ENCODE data around the gene STRIP2.
A peak's percentile ranks its signal among the peaks of the same experiment; 100 is the strongest.
"Not testable (repeated sequence)": the region's sequence is repeated elsewhere in the genome, so short reads cannot be mapped to it uniquely, and the experiment has no call there.

The STRIP2 gene

DNA sequence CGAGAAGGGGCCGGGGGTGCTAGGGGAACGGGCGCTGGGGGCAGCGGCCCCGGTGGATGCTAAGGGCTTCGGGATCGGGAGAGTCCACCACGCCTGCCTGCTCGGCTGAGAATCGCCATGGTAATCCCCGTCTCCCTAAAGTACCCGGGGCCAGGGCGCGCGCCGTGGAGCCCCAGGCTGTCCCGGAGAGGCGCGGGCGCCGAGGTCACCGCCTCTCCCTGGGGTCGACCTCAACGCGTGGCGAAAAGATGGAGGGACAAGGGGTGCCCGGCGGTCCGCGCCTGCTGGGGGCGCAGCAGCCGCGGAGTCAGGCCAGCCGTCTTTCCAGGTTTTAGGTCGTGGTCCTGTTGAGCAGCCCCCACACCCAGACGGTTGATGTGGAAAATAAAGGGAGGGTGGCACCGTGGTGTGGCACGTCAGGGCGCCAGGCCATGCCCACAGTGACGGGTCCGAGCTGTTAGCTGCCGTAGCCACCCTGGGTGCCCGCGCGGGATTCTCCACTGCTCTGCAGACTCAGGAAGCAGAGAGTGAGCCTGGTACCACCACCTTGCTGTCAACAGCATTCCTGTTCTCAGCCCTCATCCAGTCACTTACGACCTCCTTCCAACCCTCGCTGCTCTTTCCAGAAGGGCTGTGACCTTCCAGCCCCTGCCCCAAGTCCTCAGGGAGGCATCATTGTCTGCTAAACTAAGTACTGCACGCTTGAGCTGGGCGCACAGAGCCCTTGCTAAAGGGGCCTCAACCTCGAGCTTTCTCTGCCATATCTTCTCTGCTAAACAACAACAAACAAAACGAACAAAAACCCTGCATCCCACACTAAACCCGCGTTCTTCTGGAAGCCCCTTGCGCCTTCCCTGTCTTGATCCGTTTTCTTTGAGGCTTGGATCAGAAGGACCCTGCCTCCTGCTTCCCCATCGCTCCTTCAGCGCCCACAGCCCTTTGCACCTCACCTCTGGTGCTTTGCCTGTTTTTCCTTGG, 68.8 kb downstream of the STRIP2 start:
- Mint-ChIP-seq H3K4me1 (peaks cover 22% of the 10 kb centered on the region), H3K27me3 (no peaks in the 10 kb centered on the region), H3K4me3 (peak overlapping the region; percentile 87), H3K27ac (peak overlapping the region; percentile 89), H3K9me3 (no peaks in the 10 kb centered on the region), H3K36me3 (no peaks in the 10 kb centered on the region)
- DNase-seq (ENCODE audit: low spot score in 2 of 2), result peak; percentile 29 to 39
- ATAC-seq (ENCODE audit: low read depth), result peak; percentile 4

DNA sequence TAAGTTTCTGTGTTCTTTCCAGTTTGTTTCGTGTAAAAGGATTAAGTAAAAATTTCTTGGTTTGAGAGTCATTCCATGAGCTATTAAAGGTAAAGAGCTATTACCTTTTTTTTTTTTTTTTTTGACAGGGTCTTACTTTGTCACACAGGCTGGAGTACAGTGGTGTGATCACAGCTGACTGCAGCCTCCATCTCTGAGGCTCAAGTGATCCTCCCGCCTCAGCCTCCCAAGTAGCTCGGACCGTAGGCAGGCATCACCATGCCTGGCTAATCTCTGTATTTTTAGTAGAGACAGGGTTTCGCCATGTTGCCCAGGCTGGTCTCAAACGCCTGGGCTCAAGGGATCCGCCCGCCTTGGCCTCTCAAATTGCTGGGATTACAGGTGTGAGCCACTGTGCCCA, 69.5 kb downstream of the STRIP2 start:
- ATAC-seq (ENCODE audit: low read depth) (no peak), DNase-seq (ENCODE audit: low spot score in 2 of 2) (no peak)
- Mint-ChIP-seq H3K4me1 (peaks cover 20% of the 10 kb centered on the region), H3K27me3 (no peaks in the 10 kb centered on the region), H3K9me3 (no peaks in the 10 kb centered on the region), H3K4me3 (peak overlapping the region; percentile 87), H3K27ac (peak overlapping the region; percentile 89), H3K36me3 (no peaks in the 10 kb centered on the region)

DNA sequence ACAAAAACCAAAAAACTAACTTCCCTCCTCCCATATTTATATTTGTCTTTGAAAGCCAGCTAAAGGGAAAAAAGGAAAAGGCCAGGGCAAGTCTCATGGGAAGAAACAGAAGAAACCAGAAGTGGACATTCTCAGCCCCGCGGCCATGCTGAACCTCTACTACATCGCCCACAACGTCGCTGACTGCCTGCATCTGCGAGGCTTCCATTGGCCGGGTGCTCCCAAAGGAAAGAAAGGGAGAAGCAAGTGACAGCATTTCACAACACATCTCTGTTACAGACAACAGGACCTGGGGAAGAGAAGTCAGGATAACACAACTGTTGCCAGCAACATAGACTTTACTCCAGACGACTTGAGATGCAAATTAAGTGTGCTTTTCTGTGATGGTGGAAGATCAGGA, 78.0 kb downstream of the STRIP2 start:
- H3K4me1 Mint-ChIP-seq, result peaks cover 3% of the 10 kb centered on the region
- no peak for ATAC-seq (ENCODE audit: low read depth)
- no peak overlapping the region for H3K4me3 Mint-ChIP-seq
- no peaks in the 10 kb centered on the region for H3K9me3 Mint-ChIP-seq
- DNase-seq (ENCODE audit: low spot score in 2 of 2), result no peak
- peaks cover 2% of the 10 kb centered on the region for H3K36me3 Mint-ChIP-seq
- H3K27me3 Mint-ChIP-seq, result peaks cover 2% of the 10 kb centered on the region
- no peak overlapping the region for H3K27ac Mint-ChIP-seq

DNA sequence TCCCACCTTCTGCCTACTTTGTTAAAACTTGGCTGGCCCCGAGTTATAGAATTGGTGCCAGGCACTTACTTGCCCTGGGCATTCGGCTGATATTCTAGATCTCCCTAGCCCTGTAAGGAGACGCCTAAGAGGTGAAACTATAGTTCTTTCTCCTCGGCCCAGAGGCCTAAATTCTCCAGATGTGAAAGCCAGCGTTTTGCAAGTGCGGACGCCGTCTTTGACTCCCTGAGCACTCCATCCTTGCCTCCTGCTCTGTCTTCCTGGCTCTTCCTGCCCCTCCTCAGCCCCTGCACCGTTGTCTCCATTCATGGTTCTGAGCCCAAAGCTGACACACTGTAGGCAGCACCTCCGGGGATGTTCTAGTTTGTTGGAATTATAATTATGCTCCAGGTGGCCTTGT, 79.3 kb downstream of the STRIP2 start:
- DNase-seq (ENCODE audit: low spot score in 2 of 2) (no peak), ATAC-seq (ENCODE audit: low read depth) (no peak)
- Mint-ChIP-seq H3K4me1 (peaks cover 3% of the 10 kb centered on the region), H3K27ac (no peak overlapping the region), H3K27me3 (peaks cover 5% of the 10 kb centered on the region), H3K4me3 (no peak overlapping the region), H3K36me3 (peaks cover 2% of the 10 kb centered on the region), H3K9me3 (no peaks in the 10 kb centered on the region)

DNA sequence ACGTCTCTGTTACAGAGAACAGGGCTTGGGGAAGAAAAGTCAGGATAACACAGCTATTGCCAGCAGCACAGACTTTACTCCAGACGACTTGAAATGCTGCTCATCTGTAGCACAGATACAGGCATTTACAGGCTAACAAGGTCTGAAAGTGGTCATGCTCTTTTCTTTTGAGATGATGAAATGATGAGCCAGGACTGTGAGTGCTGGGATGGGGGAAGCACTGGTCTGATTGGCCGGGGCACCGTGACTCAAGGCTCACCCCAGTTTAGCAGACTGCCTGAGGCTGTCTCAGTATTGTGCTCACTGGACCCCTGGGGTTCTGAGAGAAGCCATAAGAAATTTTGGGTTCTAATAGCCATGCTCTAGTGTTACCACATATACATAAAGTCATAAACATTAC, 80.5 kb downstream of the STRIP2 start:
- H3K4me3 Mint-ChIP-seq, result no peak overlapping the region
- H3K36me3 Mint-ChIP-seq, result peaks cover 2% of the 10 kb centered on the region
- H3K27ac Mint-ChIP-seq, result no peak overlapping the region
- H3K27me3 Mint-ChIP-seq, result peaks cover 7% of the 10 kb centered on the region
- DNase-seq (ENCODE audit: low spot score in 2 of 2) (no peak), ATAC-seq (ENCODE audit: low read depth) (no peak)
- H3K4me1 Mint-ChIP-seq, result peaks cover 3% of the 10 kb centered on the region
- no peaks in the 10 kb centered on the region for H3K9me3 Mint-ChIP-seq

DNA sequence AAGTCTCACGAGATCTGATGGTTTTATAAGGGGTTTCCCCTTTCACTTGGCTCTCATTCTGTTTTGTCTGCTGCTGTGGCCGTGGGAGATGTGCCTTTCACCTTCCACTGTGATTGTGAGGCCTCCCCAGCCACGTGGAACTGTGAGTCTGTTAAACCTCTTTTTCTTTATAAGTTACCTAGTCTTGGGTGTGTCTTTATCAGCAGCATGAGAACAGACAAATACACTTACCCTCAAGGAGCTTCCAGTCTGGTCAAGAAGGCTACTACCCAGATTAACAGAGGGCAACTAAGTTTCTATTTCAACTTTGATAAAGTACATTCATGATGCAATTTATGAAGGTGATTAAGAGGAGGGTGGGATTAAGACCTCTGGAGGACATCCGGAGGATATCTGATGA, 81.1 kb downstream of the STRIP2 start:
- peaks cover 2% of the 10 kb centered on the region for H3K36me3 Mint-ChIP-seq
- H3K4me1 Mint-ChIP-seq, result peaks cover 3% of the 10 kb centered on the region
- H3K27ac Mint-ChIP-seq, result no peak overlapping the region
- DNase-seq (ENCODE audit: low spot score in 2 of 2) (no peak), ATAC-seq (ENCODE audit: low read depth) (no peak)
- peaks cover 9% of the 10 kb centered on the region for H3K27me3 Mint-ChIP-seq
- H3K4me3 Mint-ChIP-seq, result no peak overlapping the region
- H3K9me3 Mint-ChIP-seq, result no peaks in the 10 kb centered on the region

DNA sequence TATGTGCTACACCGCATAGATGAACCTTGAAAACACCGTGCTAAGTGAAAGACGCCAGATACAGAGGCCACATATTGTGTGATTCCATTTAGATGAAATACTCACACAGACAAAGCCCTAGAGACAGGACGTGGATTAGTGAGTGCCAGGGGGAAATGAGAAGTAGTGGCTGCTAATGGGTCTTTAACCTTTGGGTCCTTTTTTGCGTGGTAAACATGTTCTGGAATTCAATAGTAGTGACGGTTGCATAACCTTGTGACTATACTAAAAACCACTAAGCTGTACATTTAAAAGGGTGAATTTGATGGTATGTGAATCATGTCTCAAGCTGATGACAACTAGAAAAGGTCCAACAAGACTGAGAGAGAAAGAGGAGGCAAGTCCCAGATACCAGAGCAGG, 83.7 kb downstream of the STRIP2 start:
- Mint-ChIP-seq H3K27me3 (peaks cover 19% of the 10 kb centered on the region), H3K4me1 (no peaks in the 10 kb centered on the region), H3K4me3 (no peak overlapping the region), H3K27ac (no peak overlapping the region), H3K36me3 (no peaks in the 10 kb centered on the region), H3K9me3 (no peaks in the 10 kb centered on the region)
- no peak for ATAC-seq (ENCODE audit: low read depth)
- no peak for DNase-seq (ENCODE audit: low spot score in 2 of 2)

DNA sequence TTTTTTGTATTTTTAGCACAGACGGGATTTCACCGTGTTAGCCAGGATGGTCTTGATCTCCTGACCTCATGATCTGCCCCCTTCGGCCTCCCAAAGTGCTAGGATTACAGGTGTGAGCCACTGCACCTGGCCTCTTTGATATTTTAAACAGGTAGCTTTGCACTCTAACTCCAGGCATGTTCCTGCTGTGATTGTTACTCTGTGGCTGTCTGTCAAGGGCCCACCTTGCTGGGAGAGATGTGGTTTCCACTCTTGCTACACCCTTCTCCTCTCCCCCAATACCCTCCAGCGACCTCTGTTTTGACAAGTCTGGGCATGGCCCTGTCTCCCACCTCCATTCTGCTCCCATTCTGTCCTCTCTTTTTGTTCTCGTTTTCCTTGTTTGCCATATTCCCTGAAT, 85.2 kb downstream of the STRIP2 start:
- Mint-ChIP-seq H3K4me3 (no peak overlapping the region), H3K36me3 (no peaks in the 10 kb centered on the region), H3K4me1 (no peaks in the 10 kb centered on the region), H3K27ac (no peak overlapping the region), H3K27me3 (peaks cover 19% of the 10 kb centered on the region), H3K9me3 (no peaks in the 10 kb centered on the region)
- ATAC-seq (ENCODE audit: low read depth) (no peak), DNase-seq (ENCODE audit: low spot score in 2 of 2) (no peak)

DNA sequence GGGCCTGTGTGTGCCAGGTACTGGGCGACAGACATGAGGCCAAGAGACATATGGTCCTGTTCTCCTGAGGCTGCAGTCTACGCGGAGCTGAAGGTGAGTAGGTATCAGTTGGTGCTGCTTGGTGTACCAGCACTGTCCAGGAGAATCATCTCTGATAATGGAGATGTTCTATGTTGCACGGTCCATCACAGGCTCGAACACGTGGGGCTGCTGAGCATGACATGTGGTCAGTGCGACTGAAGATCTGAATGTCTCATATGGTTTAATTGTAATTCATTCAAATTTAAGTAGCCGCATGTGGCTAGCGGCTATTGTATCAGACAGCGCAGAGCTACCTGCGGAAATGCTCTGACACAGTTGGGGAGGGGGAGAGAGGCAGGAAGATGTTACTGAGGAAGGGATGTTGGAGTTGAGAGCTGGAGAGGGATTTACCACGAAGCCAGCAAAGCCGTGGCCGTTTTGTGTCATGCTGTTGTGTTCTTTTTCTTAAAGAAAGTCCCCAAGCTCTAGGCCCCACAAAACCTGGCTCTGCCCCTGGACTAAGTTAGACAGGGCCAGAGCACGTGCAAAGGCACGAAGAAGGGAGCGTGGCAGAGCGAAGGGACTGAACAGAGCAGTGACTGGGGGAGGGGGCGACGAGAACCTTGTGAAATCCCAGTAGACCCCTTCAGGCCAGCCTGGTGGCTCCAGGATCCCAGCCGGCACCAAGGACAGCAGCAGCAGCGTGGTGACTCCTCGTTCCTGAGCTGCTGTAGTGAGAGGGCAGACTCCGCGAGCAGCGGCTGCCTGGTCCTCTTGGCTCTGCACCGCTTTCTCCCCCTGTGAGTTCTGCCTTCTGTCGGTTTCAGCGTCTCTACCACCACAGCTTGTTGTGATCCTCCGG, 88.1 kb downstream of the STRIP2 start:
- H3K9me3 Mint-ChIP-seq, result no peaks in the 10 kb centered on the region
- peaks cover 32% of the 10 kb centered on the region for H3K27me3 Mint-ChIP-seq
- no peak overlapping the region for H3K4me3 Mint-ChIP-seq
- no peak overlapping the region for H3K27ac Mint-ChIP-seq
- no peak for ATAC-seq (ENCODE audit: low read depth)
- no peak for DNase-seq (ENCODE audit: low spot score in 2 of 2)
- H3K36me3 Mint-ChIP-seq, result peaks cover 4% of the 10 kb centered on the region
- peaks cover 3% of the 10 kb centered on the region for H3K4me1 Mint-ChIP-seq

DNA sequence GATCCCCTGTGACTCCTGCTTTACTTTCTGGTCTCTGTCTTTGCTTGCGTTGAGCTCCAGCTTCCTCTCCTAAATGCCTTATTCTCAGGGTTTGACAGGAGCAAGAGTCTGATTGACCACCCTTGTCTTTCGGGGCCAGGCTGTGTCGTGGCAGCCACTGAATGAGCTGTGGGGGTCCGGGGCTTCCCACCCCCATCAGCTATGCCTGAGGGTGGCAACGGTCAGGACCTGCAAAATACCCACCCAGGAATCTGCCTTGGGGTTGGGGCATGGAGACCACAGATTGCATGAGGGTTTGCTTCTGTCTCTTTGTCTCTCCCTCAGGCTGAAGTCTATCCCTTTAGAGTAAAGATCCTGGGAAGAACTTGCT, 88.7 kb downstream of the STRIP2 start:
- Mint-ChIP-seq H3K4me3 (no peak overlapping the region), H3K27me3 (peaks cover 30% of the 10 kb centered on the region), H3K9me3 (no peaks in the 10 kb centered on the region), H3K36me3 (peaks cover 4% of the 10 kb centered on the region), H3K4me1 (peaks cover 3% of the 10 kb centered on the region), H3K27ac (no peak overlapping the region)
- ATAC-seq (ENCODE audit: low read depth) (no peak), DNase-seq (ENCODE audit: low spot score in 2 of 2) (no peak)

DNA sequence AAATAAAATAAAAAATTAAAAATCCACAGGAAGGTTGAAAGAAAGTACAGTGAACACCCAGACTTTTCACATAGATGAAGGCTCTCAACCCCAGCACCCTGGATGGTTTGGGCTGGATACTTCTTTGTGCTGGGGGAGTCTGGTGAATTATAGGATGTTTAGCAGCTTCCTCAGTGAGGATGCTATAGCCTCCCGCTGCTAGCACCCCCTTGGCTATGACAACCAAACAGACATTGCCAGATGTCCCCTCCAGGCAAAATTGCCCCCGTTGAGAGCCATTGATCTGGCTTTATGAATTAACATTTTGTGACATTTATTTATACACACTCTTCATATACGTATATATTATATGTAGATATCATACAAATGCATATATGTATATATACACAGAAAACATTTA, 89.7 kb downstream of the STRIP2 start:
- Mint-ChIP-seq H3K9me3 (no peaks in the 10 kb centered on the region), H3K4me1 (peaks cover 3% of the 10 kb centered on the region), H3K27ac (no peak overlapping the region), H3K36me3 (peaks cover 4% of the 10 kb centered on the region), H3K4me3 (no peak overlapping the region), H3K27me3 (peaks cover 29% of the 10 kb centered on the region)
- DNase-seq (ENCODE audit: low spot score in 2 of 2) (no peak), ATAC-seq (ENCODE audit: low read depth) (no peak)

DNA sequence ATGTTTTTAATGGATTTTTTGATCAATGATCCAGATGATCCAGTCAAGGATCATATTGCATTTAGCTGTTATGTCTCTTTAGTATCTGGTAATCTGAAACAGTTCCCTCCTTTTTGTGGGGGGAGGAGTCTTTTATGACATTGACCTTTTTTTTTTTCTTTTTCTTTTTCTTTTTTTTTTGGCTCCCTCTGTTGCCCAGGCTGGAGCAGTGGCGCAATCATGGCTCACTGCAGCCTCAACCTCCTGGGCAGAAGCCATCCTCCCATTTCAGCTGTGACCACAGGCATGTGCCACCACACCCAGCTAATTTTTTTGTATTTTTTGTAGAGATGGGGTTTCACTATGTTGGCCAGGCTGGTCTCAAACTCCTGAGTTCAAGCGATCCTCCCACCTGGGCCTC, 90.2 kb downstream of the STRIP2 start:
- H3K9me3 Mint-ChIP-seq; ATAC-seq (ENCODE audit: low read depth); H3K36me3 Mint-ChIP-seq; DNase-seq (ENCODE audit: low spot score in 2 of 2); H3K4me3 Mint-ChIP-seq; H3K27ac Mint-ChIP-seq; H3K4me1 Mint-ChIP-seq: not testable (repeated sequence)
- peaks cover 29% of the 10 kb centered on the region for H3K27me3 Mint-ChIP-seq

DNA sequence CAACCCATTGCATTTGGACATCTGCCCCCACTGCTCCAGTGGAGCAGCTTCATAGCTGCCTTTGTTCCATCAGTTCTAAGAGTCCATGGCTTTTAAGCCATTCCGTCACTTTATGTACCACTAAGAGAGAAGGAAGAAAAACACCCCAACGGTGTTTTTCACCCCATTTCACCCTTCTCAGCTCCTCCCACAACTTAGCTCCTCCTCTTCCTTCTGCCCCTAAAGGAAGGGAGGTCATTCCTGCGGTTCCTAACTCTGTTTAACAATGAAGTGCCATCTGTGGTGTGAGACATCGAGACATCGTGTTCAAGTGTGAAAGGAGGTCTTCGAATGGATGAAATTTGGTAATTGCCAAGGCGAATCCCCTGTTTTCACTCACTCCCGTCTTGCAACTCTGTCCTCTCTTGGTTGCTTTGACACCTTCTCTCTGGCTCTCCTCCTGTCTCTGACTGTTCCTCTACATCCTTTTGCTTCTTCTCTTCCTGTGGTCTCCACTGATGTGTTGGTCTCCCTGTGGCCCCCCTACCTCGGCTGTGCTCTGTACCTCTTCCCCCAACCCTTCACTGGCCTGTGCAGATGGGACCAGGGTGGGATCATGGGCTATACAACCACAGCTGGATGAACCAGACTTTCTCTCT, 91.1 kb downstream of the STRIP2 start:
- ATAC-seq (ENCODE audit: low read depth) (no peak), DNase-seq (ENCODE audit: low spot score in 2 of 2) (no peak)
- no peak overlapping the region for H3K27ac Mint-ChIP-seq
- no peak overlapping the region for H3K4me3 Mint-ChIP-seq
- peaks cover 4% of the 10 kb centered on the region for H3K36me3 Mint-ChIP-seq
- H3K4me1 Mint-ChIP-seq, result peaks cover 3% of the 10 kb centered on the region
- no peaks in the 10 kb centered on the region for H3K9me3 Mint-ChIP-seq
- peaks cover 25% of the 10 kb centered on the region for H3K27me3 Mint-ChIP-seq

DNA sequence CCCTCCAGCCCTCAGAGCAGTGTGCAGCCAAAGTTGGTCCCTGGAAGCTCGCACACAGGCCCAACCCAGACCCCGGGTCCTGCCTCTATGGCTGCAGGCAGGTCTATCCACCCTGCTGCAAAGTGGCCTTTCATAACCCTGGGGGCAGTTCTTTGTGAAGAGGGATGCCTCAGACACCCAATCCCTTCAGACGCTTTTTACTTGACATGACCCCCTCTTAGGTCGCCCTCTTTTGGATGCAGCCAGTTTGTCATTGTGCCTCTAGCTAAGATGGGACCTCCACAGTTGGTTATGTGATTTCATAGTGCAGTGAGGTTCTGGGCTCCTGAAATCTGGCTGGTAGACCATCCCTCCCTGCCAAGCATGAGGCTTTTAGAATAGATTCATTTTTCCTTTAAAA, 95.4 kb downstream of the STRIP2 start:
- no peak overlapping the region for H3K27ac Mint-ChIP-seq
- H3K27me3 Mint-ChIP-seq, result peaks cover 25% of the 10 kb centered on the region
- peaks cover 4% of the 10 kb centered on the region for H3K36me3 Mint-ChIP-seq
- DNase-seq (ENCODE audit: low spot score in 2 of 2) (no peak), ATAC-seq (ENCODE audit: low read depth) (no peak)
- H3K4me1 Mint-ChIP-seq, result peaks cover 3% of the 10 kb centered on the region
- no peak overlapping the region for H3K4me3 Mint-ChIP-seq
- H3K9me3 Mint-ChIP-seq, result no peaks in the 10 kb centered on the region

Measured in memory B cell (primary cell).